GM21367 (cell line): ENCODE measurements around the gene DEPP1.

Experiments used
- ATAC-seq: cut with Tn5 transposase; IDR thresholded peaks from one replicate; pipeline ENCODE4 v1.9.1; 2021; ENCODE audit not compliant: unreplicated experiment

The DEPP1 gene

DNA sequence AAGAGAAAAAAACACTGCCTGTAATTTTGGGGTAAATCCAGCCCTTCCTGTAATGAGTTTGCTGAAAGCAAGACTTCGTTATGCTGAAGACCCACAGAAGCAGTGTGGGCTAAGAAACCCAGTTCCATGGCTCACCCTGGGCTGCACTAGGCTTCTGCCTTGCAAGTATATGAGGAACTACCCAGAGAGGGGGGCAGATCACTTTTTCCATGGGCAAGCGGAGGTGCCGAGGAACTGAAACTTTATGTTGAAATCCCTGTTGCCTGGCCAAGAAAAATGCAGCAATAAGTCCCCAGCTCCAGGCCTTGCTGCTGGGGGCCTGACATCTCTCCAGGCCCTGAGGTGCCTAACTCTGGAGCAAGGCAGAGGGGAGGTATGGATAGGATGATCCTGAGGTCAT is 10.5 kb downstream of the DEPP1 start:
- no peak for ATAC-seq

DNA sequence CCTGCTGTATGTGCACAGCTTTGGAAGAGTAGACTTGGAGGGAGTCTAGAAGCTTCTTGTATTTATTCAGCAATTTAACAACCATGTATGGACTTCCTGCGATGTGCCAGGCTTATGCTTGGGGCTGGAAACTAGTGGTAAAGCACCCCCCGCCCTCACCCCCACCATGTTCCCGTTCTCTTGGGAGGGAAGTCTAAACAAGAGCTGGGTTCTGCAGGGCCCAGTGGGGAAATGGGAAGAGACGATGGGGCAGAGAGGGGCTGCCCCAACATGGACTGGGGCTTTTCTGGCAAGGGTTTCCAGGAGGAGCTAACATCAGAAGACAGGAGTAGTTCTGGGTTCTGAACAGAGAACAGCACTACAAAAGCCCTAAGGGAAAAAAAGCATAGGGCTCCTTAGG is 11.0 kb downstream of the DEPP1 start:
- no peak for ATAC-seq

DNA sequence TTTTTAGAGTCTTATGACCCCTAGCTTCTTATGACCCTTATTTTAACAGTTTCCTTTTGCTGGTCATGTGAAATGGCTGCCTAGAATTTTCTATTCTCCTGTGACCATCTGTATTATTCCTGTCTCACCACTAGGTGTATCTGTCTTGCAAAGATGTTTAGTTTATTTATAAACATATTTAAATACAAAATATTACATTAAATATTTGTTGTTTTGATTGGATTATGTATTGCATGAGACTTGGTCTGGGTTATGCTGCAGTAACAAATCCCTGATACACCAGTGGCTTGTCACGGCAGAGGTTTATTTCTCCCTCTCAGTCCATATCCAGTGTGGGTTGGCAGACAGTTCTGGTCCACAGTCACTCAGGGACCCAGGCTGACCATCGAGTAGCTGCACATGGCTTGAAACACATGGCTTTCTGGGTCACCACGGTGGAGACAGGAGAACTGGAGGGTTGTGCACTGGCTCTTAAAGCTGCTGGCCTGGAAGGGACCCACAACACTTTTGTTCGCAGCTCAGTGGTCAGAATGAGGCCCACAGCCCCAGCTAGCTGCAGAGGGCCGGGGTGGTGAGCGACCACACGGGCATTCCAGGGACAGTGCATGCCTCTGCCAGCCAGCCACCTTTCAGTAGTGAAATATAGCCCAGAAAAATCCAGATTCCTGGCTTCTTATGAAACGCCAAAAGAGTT is 11.6 kb downstream of the DEPP1 start:
- ATAC-seq = no peak

DNA sequence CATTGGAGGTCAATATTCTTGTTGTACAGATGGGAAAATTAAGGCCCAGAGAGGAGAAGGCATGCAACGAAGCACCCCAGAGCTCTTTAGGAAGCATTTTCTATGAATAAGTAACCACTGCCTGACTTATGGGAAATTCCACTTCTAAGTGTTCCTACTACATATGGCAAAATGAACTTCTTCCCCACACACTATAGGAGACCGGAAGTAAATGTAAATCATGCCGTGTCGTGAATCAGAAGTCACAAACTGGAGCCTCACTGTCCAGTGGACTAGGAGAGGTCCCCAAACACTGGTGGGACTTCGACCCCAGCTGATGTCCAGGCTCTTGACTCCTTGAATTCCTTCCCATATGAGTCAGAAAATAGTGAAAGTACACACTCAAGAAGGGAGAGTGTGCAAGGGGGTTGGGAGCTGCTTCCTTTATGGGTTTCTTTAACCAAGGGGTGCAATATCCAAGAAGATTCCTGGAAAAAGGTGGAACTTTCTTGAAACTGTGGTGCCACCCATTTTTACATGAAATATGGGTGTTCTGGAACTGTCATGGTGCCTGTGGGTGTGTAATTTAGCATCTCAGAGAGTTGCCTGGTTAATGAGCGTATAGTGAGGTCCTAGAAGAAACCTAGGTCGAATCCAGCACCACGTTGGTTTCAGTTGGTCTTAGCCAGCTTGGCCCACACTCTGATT is 12.3 kb downstream of the DEPP1 start:
- no peak for ATAC-seq

DNA sequence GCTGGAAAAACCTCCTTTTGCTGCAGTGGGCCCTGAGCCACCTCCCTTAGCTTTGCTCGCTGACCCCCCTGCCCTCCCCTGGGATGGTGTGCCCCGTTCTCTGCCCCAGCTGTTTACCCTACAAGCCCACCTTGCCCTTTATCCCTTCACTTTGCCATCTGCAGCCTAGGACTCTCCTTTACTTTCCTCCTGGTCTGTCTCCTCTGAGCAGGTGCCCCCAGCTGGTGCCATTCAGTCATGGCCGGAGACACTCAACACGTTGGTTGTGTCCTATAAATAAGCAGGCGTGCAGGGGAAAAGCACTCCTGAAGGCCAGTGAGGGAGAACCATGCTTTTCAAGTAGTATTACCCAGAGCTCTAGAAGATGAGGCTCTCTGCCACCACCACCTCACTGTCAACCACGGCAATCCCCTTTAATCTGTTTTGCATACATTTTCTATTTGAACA is 12.9 kb downstream of the DEPP1 start:
- no peak for ATAC-seq

DNA sequence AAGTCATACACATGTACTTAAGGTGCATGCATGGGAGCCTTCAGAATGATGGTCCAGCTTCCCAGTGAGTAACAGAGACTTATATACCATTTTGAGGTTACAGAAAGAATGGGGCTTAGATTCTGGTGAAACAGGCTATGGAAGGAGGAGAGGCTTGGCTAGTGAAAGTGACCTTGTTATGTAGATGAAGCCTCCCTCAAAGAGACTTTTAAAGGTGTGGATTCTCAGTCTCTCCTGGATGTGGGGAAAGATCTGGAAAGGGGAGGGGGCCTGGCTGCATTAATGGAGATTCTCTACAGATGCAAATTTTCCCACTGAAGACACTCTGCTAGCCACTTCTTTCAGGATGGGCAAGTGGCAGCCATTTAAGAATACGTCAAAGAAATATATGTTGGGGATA is 13.5 kb downstream of the DEPP1 start:
- no peak for ATAC-seq

DNA sequence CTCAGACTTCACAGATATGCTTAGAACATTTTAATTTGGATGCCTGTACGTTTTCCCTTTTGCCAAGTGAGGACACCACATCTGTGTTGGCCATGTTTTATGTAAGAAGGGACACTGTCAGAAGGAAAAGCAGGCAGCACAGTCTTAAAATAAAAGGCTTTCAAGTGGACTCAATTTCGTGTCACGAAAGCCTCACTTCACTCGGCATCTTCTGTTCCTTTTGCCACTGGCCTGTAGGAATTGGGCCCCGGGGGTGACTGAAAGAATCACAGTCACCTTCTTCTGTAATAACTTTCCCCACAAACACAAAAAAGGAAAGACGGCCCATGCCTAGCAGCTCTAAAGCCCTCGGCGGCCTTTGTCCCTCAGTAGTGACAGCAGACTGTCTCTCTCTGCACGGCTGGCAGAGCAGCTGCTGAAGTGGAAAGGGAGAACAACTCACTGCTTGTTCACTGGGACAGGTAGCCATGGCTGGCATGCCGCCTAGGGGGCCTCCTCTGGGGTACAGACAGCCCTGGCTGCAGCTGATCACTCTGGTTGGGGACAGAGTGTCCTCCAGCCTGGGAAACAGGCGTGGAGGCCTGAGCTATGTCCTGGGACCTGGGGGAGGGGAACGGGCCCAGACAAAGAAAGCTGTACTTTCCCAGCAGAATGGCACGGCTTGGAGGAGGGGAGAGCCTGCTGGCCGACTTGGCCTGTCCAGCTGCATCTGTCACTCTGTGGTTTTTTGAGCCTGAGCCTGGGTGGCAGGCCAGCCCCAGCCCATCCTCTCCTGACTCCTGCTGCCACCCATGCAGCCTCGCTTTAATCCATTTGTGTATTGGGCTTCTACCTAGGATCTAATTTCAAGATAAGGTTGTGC is 14.6 kb downstream of the DEPP1 start:
- ATAC-seq = peak; percentile 15

DNA sequence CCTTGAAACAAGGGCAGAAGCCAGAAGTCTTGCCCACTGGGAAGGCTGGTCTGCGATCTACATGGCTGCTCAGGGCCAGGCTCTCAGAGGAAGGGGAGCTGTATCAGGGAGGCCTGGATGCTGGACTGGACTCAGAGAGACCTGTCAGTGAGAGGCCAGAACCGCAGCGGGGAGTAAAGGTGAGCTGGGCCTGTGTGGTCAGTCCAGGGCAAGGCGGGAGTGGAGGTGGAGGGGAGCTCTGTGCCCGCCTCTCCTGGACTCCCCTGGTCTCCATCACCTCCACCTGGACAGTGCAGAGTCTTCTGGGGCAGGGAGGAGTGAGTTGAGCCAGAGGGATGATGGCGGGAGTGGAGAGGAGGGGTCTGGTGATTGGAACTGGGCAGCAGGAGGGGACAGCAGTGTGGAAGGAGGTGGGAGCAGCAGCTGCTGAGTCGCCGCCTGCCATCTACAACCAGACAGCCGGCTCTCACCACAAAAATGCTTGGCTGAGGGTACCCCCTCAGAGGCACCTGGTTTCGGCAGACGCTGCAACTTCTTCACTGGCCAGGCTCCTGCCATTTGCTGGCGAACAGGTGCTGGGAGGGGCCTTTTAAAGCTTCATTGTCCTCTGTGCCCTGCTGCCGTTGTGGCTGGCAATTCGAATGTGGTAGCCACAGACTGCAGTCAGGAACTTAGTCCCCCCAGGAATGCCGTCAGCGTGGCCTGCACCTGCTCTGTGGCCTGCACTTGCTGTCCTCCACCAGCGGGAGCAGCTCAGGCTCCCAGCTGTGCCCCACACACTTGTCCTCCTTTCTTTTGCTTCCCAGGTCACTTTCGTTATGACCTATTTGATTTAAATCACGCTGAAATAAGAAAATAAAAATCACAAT is 15.5 kb downstream of the DEPP1 start:
- ATAC-seq = no peak

DNA sequence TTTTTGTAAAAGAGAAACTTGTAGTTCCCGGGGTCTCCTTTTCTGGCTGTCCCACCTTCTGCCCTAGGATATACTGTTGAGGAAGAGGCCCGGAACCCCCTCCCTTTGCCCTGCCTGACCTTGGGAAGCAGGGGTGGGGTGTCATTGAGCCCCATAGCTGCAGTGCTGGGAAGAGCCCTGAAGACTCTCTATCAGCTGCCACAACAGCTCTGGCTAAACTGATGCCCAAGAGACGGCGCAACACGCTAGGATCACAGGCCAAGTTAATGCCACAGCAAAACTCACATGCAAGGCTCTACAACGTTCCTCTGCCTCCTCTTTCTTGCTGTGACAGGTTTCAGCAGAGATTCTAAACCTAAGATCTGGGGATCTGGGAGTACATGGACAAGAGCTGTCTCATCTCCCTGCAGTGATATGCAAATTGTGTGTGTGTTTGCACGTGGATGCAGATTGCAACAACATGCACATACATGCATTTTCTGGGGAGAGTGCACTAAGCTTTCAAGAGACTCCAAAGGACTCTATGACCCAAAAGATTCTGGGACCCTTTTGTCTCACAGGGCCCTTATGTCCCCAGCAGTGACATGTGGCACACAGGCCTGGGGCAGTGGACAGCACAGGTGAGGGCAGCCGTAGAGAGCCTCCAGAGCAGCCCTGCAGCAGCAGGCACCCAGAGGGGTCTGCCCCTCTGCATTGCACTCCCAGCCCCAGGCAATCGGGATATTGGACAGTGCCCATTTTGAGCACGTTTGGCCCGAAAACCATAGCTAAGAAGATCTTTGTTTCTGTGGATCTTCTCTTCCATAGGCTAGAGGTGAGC is 16.5 kb downstream of the DEPP1 start:
- ATAC-seq = no peak

DNA sequence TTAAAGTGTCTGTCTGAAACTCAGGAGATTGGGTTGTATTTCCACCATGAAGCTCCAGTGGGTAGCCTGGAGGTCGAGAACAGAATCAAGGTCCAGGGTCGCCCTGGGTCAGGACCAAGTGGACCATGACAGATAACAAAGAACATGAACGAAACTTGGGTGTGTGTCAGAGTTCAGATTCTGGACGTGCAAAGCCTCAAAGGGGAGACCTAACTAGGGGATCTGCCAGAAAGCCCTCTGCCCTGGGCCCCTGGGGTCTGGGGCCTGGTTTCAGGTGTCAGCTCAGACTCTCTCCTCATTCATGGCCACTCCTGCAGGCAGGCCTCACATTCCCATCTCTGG is 17.4 kb downstream of the DEPP1 start:
- ATAC-seq = no peak

DNA sequence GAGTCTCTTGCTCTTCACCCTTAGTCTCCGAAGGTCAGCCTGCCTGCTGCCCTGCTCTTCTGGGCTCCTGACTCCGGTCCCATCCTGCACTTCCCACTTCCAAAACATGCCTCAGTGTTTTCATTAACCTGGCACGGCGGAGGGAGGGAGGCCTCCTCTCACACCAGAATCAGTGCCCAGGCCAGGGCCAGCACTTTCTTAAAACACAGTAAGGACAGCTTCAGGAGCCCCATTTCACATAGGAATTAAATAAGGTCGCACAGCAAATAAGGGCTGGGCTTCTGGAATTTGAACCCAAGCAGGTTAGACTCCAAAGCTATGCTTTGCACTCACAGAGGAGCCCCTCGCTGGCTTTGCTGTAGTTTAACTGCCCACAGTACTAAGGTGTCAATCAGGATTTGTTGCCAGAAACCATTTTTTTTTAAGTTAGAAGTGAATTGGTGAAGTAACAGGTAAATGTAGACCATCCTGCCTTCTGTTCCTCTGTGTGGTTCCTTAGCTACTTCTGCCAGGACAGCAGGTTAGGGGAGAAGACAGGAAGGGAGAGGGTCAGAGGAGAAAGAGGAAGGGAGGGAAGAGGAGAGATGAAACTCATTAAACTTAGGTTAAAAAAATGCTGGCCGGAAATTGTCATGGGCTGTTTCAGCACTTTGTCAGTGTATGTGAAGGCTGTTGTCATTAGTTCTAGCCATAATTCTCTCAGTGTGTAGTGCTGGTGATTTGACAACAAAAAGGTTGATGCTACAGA is 18.0 kb downstream of the DEPP1 start:
- ATAC-seq = no peak

DNA sequence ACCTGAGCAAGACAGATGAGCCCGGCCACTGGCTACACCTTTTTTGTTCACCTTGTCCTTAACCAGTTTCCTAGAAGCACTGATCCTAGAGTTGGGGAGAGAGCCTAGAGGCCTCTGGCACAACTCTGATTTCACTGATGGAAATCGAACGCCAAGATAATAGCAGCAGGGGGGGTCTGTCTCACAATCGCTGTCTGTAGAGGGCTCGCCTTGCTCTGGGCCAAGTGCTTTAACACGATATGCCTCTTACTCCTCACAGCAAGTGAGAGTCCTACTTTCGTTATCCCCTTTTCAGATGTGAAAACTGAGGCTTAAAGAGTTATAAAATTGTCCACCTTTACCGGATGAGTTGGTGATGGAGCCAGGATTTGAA is 18.5 kb downstream of the DEPP1 start:
- ATAC-seq = no peak

DNA sequence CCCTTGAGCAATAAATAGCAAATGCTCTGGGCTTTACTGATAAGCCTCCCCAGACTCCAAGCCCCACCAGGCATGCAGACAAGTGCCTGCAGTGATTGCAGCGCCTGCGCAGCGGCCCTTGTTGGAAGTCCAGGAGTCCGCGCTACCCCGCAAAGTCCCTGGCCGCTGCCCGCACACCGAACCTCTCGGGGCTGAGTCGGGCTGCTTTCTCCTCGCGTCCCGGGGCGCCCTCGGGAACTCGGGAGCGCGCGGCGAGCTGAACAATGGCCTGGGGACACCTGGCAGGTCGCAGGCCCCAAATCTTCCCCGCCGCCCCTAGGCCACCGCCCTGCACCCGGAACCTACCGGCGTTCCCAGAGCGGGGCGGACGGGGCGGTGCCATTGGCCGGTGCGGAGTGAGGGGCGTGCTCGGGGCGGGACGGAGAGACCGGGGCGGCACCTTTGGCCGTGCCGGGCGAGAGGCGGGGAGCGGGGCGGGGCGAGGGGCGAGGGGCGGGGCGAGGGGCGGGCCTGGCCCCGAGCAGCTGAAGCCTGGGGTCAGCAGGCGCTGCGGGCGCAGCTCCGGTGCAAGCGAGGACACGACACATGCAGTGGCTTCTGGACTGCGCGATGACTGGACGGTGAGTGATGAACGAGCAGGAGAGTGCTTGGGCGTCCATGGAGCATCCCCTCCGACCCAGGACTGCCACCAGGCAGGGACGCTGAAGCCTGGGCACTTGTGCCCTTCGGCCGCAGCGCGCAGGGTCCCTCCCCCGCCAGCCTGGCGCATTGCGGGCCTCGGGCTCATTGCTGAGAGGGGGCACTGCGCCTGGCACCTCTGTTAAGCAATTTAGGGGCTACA is 19.1 kb downstream of the DEPP1 start, which contains the start of gene RASSF4:
Gene RASSF4, plus strand, starts transcription at position 556 of the 841 bp plus-strand sequence. CDS start 10,401 bp downstream, outside the sequence.
- peak; percentile 94 for ATAC-seq

DNA sequence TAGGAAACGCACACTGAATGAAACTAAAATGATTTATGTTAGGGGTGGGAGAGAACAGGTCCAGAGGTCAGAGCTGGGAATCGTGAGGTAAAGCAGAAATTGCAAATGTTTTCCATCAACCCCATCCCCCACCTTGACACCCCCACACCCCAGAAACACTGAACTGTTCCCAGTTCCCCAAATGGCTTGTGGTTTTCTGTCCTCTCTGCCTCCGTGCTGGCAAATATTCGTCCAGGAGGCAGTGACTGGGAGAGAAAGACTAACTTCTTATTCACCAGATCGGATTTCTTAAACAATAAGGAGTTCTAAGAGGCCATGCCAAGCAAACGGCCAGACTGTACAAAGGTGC is 19.7 kb downstream of the DEPP1 start:
- ATAC-seq = no peak

DNA sequence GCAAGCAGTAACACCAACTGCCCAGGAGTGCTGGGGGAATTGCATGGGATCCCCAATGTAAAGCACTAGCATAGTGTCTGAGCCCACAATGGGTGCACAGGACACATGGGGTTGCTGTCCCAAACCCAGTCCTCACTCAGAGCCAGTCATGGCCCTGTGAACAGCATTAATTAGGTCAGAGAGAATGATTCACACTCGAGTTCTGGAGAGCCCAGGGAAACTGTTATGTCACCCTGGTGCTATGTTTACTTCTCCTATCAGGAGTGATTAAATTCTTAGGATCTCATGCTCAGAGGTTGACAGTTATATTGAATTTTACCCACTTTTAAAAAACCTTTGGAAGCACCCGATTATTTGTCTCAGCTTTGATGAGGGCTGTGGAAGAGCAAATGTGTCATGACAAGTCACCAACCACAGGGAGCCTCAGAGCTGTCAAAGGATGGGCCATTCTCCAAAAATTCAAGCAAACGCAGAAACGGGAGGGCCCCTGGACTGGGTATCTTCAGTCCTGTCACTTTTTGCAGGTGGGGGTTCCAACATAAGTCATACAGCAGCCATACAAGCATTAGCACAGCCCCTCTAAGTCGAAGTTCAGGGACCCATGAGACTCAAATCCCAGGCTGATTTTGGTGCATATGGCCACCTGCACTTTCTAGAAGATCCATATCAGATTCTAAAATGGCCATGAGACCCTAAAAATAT is 20.3 kb downstream of the DEPP1 start:
- no peak for ATAC-seq

DNA sequence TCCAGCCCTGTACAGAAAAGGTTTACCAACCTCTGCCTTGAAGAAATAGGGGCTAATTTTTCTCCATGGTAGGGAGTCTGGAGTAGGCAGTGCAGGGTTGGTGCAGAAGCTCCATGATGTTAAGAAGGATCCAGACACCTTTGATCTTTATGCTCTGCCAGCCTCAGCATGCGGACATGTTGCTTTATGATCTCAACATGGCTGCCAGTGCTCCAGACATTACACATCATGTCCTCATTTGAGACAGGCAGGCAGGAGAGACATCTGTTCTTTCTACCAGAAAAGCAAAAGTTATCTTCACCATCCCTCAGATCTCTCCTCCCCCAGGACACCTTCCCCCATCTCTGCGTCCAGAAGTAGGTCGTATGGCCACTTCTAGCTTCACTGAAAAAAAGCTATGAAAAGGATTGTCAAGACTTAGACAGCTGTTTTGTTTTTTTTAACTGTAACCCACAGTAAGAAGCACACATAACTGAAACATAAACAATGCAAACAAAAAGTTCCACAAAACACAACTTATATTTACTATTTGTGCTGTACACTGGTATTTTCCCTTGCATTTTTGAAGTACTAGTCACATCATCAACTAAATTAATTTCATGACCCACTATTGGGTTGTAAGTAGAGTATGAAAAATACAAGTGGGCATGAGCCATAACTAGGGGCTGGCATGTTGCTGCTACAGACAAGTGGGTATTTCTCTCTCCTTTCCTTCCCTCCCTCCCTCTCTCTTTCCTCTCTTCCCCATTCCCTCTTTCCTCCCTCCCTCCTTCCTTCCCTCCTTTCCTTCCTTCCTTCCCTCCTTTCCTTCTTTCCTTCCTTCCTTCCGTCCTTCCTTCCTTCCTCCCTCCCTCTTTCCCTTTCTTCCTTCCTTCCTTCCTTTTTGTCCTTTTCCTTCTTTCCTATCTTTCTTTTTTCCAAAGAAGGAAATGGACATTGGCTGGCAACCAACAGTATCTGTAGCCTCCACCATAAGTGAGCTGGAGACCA is 21.6 kb downstream of the DEPP1 start:
- ATAC-seq = no peak

DNA sequence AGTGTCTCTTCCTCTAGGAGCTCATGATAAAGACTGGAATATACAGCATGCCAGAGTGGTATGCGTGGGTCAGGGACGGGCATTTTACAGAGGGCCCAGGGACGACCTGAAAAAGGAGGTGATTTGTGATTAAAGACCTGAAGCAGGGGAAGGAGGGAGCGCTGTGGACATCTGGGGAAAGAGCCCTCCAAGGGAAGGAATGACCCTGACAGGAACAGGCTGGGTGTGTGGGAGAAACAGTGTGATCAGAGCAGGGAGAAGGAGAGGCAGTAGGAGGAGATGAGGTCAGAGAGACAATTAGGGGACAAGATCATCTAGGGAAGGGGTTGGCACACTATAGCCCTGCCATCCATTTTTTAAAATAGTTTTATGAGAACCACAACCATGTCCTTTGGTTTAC is 22.4 kb downstream of the DEPP1 start:
- no peak for ATAC-seq
